ENCODE measurements around the gene LKAAEAR1. TPM values are rescaled to one million over a fixed set of nuclear protein-coding genes. Genes with fewer than 3 reads are reported as not detected.

LKAAEAR1 gene
- polyA plus RNA-seq (not detected in 3 replicates), polyA minus RNA-seq (not detected in 3 replicates)
- not detected for polyA plus RNA-seq (2011; ENCODE audit: low read depth)
- not detected in 2 replicates for polyA plus RNA-seq (2011; cell fraction: cytosol; rRNA removed)
- not detected in 2 replicates for polyA plus RNA-seq (2011; cell fraction: nucleus; rRNA removed)
- polyA plus RNA-seq (2012; ENCODE audit: low replicate concordance), result not detected in 2 replicates
- polyA minus RNA-seq (2011; cell fraction: cytosol; rRNA and poly(A)+ RNA removed), result not detected
- not detected in 2 replicates for polyA minus RNA-seq (2011; cell fraction: nucleus; rRNA and poly(A)+ RNA removed)

DNA sequence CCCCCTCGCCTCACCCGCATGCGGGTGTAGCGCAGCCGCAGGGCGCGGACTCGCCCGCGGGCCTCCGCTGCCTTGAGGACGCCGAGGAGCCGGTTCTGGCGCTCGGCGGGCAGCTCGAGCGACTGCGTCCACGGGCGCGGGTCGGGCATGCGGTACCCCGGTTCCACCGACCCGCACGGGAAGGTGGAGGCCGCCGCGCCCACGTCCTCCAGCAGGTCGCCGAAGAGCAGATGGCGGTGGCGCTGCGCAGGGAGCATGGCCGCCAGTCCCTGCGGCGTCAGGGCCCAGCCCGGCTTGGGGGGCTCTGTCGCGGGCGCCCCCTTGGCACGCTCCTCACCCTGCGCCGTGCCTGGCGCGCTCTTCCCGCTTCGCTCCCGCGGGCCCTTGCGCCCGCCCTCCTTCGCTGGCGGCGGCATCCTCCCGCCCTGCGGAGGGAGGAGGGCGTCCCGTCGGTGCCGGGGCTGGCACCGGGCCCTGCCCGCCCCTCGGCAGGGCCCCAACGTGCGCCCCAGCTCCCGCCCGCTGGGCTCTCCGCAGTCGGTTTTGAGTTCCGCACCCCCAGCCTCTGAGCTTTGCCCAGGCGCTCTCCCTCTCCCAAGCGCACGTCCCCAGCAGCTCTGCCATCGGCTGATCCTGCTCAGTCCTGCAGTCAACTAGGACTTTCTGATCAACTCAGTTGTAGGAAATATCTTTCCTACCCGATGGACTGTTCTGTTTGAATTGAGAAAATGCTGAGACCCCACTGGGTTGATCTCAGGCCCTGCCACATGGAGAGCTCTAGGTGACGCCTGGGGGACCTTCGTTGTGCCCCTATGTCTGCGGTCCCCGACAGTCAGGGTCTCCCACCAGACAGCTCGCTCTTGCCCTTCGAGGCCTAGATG, at the start of gene LKAAEAR1:
Gene LKAAEAR1 (minus strand): TSS at position 595 of the 881 bp plus-strand sequence. CDS start 179 bp downstream, at position 416.
- Histone ChIP-seq H3K4me1 (ENCODE audit: control insufficient read depth, extremely low read depth, insufficient read depth, low read length) (peaks cover 6% of the 10 kb centered on the region), H3K4me3 (ENCODE audit: control insufficient read depth in 2 of 3, extremely low read depth in 1 of 3, insufficient read depth in 2 of 3, low read depth in 1 of 3, low read length in 3 of 3) (peak within 1 kb of the TSS; percentile 32 to 38 (median 38)), H3K36me3 (ENCODE audit: control insufficient read depth in 2 of 2, extremely low read depth in 1 of 2, insufficient read depth in 2 of 2, low read length in 2 of 2) (no peaks in the 10 kb centered on the region), H2AFZ (ENCODE audit: control insufficient read depth, low read length) (peak within 1 kb of the TSS; percentile 51), H4K20me1 (ENCODE audit: control insufficient read depth, extremely low read depth, insufficient read depth, low read length) (no peaks in the 10 kb centered on the region), H3K9me1 (ENCODE audit: control insufficient read depth, extremely low read depth, insufficient read depth, low read length) (no peaks in the 10 kb centered on the region), H3K9ac (ENCODE audit: control insufficient read depth, extremely low read depth, insufficient read depth, low read length) (no peak within 1 kb of the TSS), H3K4me2 (ENCODE audit: control insufficient read depth, extremely low read depth, insufficient read depth, low read depth, low read length) (peak within 1 kb of the TSS; percentile 78), H3K9me3 (ENCODE audit: control insufficient read depth, low read depth, low read length) (no peaks in the 10 kb centered on the region), H3K79me2 (ENCODE audit: control insufficient read depth, insufficient read depth, low read length) (no peaks in the 10 kb centered on the region), H3K27ac (ENCODE audit: control insufficient read depth, insufficient read depth, low read length) (no peak within 1 kb of the TSS), H3K27me3 (ENCODE audit: control insufficient read depth, extremely low read depth, insufficient read depth, low read length) (peaks cover 43% of the 10 kb centered on the region)
- TF ChIP-seq EZH2 (IDR thresholded peaks at IDR 0.05; ENCODE audit: low read length), result peak; percentile 79
- TF ChIP-seq, protein P1, sequence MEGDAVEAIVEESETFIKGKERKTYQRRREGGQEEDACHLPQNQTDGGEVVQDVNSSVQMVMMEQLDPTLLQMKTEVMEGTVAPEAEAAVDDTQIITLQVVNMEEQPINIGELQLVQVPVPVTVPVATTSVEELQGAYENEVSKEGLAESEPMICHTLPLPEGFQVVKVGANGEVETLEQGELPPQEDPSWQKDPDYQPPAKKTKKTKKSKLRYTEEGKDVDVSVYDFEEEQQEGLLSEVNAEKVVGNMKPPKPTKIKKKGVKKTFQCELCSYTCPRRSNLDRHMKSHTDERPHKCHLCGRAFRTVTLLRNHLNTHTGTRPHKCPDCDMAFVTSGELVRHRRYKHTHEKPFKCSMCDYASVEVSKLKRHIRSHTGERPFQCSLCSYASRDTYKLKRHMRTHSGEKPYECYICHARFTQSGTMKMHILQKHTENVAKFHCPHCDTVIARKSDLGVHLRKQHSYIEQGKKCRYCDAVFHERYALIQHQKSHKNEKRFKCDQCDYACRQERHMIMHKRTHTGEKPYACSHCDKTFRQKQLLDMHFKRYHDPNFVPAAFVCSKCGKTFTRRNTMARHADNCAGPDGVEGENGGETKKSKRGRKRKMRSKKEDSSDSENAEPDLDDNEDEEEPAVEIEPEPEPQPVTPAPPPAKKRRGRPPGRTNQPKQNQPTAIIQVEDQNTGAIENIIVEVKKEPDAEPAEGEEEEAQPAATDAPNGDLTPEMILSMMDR (optimal IDR thresholded peaks at IDR 0.05 in 1 of 3, IDR thresholded peaks at IDR 0.05 in 1 of 3, conservative IDR thresholded peaks at IDR 0.05 in 1 of 3; ENCODE audit: extremely low read depth in 1 of 3, insufficient read depth in 2 of 3, low read length in 3 of 3), result no peak
- DNase-seq (ENCODE audit: low read depth, low spot score) (no peak), FAIRE-seq (no peak)
- dilution Hi-C loops (cut with MboI; ENCODE audit: extremely low pct_ligation_motif_present, low sequenced_read_pairs), result no loop called here

DNA sequence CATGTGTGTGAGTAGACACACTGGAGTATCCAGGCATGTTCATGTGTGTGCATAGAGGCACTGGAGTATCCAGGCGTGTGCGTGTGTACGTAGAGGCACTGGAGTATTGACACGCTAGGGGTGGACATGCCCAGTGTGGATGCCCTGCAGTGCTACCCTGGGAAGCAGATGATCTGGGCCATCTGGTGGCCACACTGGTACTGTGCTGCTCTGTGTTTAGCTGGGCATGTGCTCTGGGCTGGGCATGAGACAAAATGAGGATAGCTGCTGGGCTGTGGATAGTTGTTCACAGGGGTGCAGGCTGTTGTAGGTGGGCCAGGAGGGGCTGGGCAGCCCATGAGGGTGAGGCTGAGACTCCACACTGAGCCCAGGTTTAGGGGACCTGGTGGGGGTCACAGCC, 47.2 kb upstream of the LKAAEAR1 start:
- Histone ChIP-seq H2AFZ (ENCODE audit: control insufficient read depth, low read length) (no peak overlapping the region), H3K4me3 (ENCODE audit: control insufficient read depth in 2 of 3, extremely low read depth in 1 of 3, insufficient read depth in 2 of 3, low read depth in 1 of 3, low read length in 3 of 3) (no peak overlapping the region), H3K9me1 (ENCODE audit: control insufficient read depth, extremely low read depth, insufficient read depth, low read length) (no peaks in the 10 kb centered on the region), H3K4me1 (ENCODE audit: control insufficient read depth, extremely low read depth, insufficient read depth, low read length) (no peaks in the 10 kb centered on the region), H3K27ac (ENCODE audit: control insufficient read depth, insufficient read depth, low read length) (no peak overlapping the region), H3K9ac (ENCODE audit: control insufficient read depth, extremely low read depth, insufficient read depth, low read length) (no peak overlapping the region), H3K4me2 (ENCODE audit: control insufficient read depth, extremely low read depth, insufficient read depth, low read depth, low read length) (no peak overlapping the region), H4K20me1 (ENCODE audit: control insufficient read depth, extremely low read depth, insufficient read depth, low read length) (no peaks in the 10 kb centered on the region), H3K9me3 (ENCODE audit: control insufficient read depth, low read depth, low read length) (no peaks in the 10 kb centered on the region), H3K79me2 (ENCODE audit: control insufficient read depth, insufficient read depth, low read length) (no peaks in the 10 kb centered on the region), H3K27me3 (ENCODE audit: control insufficient read depth, extremely low read depth, insufficient read depth, low read length) (no peaks in the 10 kb centered on the region), H3K36me3 (ENCODE audit: control insufficient read depth in 2 of 2, extremely low read depth in 1 of 2, insufficient read depth in 2 of 2, low read length in 2 of 2) (no peaks in the 10 kb centered on the region)
- no peak for DNase-seq (ENCODE audit: low read depth, low spot score)
- no peak for FAIRE-seq
- dilution Hi-C loops (cut with MboI; ENCODE audit: extremely low pct_ligation_motif_present, low sequenced_read_pairs), result no loop called here
- TF ChIP-seq, protein P1 (optimal IDR thresholded peaks at IDR 0.05 in 1 of 3, IDR thresholded peaks at IDR 0.05 in 1 of 3, conservative IDR thresholded peaks at IDR 0.05 in 1 of 3; ENCODE audit: extremely low read depth in 1 of 3, insufficient read depth in 2 of 3, low read length in 3 of 3), result peak; percentile 31 to 79 (median 67)
- no peak for TF ChIP-seq EZH2 (IDR thresholded peaks at IDR 0.05; ENCODE audit: low read length)
